G401.6 (cell line): ENCODE data around the gene GPC5.

ENCODE experiments used
- FAIRE-seq: peaks from 2 replicates; lab custom pipeline; 2012; peaks lifted over from hg19 to GRCh38; lab: Jason Lieb, UNC

GPC5 gene

GRCh38 chr13:91721413-91721812, 323.0 kb downstream of the GPC5 start:
- no peak for FAIRE-seq

GRCh38 chr13:91722267-91722884, 324.0 kb downstream of the GPC5 start:
- FAIRE-seq: no peak

- no peak for FAIRE-seq
These were observed 326.2 kb downstream of the GPC5 start for GRCh38 chr13:91724591-91724990.

GRCh38 chr13:91725646-91726045, 327.2 kb downstream of the GPC5 start:
- FAIRE-seq: no peak

- no peak for FAIRE-seq
These were observed 328.2 kb downstream of the GPC5 start for GRCh38 chr13:91726671-91727070.

GRCh38 chr13:91729859-91730258, 331.4 kb downstream of the GPC5 start:
- no peak for FAIRE-seq

GRCh38 chr13:91739751-91740150, 341.3 kb downstream of the GPC5 start:
- no peak for FAIRE-seq

- no peak for FAIRE-seq
These were observed 342.3 kb downstream of the GPC5 start for GRCh38 chr13:91740756-91741155.

GRCh38 chr13:91741925-91742324, 343.5 kb downstream of the GPC5 start:
- FAIRE-seq: no peak

GRCh38 chr13:91744284-91744683, 345.9 kb downstream of the GPC5 start:
- no peak for FAIRE-seq

GRCh38 chr13:91745967-91746366, 347.5 kb downstream of the GPC5 start:
- FAIRE-seq: no peak

GRCh38 chr13:91747186-91747585, 348.8 kb downstream of the GPC5 start:
- FAIRE-seq: no peak

- no peak for FAIRE-seq
These were observed 350.1 kb downstream of the GPC5 start for GRCh38 chr13:91748416-91749089.

GRCh38 chr13:91758724-91759123, 360.3 kb downstream of the GPC5 start:
- FAIRE-seq: no peak

GRCh38 chr13:91762957-91763356, 364.5 kb downstream of the GPC5 start:
- no peak for FAIRE-seq

GRCh38 chr13:91764527-91764926, 366.1 kb downstream of the GPC5 start:
- no peak for FAIRE-seq

- FAIRE-seq: no peak
These were observed 369.2 kb downstream of the GPC5 start for GRCh38 chr13:91767651-91768050.

GRCh38 chr13:91768746-91769145, 370.3 kb downstream of the GPC5 start:
- no peak for FAIRE-seq

- FAIRE-seq: no peak
These were observed 372.8 kb downstream of the GPC5 start for GRCh38 chr13:91771229-91771628.

- no peak for FAIRE-seq
These were observed 375.3 kb downstream of the GPC5 start for GRCh38 chr13:91773591-91774227.

GRCh38 chr13:91774397-91774796, 376.0 kb downstream of the GPC5 start:
- FAIRE-seq: no peak

GRCh38 chr13:91776611-91777193, 378.3 kb downstream of the GPC5 start:
- no peak for FAIRE-seq

GRCh38 chr13:91778123-91778522, 379.7 kb downstream of the GPC5 start:
- no peak for FAIRE-seq
